Measurements from ENCODE around the gene PTPRN2.
"Not testable (repeated sequence)": the region's sequence is repeated elsewhere in the genome, so short reads cannot be mapped to it uniquely, and the experiment has no call there.

PTPRN2 gene

GRCh38 chr7:158516524-158516923 is 71.1 kb downstream of the PTPRN2 start:
- Histone ChIP-seq H3K4me3 (ENCODE audit: low read depth, low read length) (no peak overlapping the region), H3K36me3 (ENCODE audit: control insufficient read depth, insufficient read depth, low read length) (no peaks in the 10 kb centered on the region), H2AFZ (no peak overlapping the region), H3K79me2 (peaks cover 3% of the 10 kb centered on the region), H3K4me1 (no peaks in the 10 kb centered on the region), H3K9ac (no peak overlapping the region), H3K27ac (no peak overlapping the region), H3K4me2 (ENCODE audit: low read length) (no peak overlapping the region), H3K9me3 (ENCODE audit: control insufficient read depth, low read length) (no peaks in the 10 kb centered on the region), H3K27me3 (ENCODE audit: control insufficient read depth, insufficient read depth, low read length) (no peaks in the 10 kb centered on the region)
- no peak for TF ChIP-seq CTCF (IDR thresholded peaks at IDR 0.05)

GRCh38 chr7:158512869-158513268 is 74.8 kb downstream of the PTPRN2 start:
- Histone ChIP-seq H3K4me1 (no peaks in the 10 kb centered on the region), H3K79me2 (peaks cover 4% of the 10 kb centered on the region), H3K4me3 (ENCODE audit: low read depth, low read length) (no peak overlapping the region), H3K27ac (no peak overlapping the region), H3K36me3 (ENCODE audit: control insufficient read depth, insufficient read depth, low read length) (no peaks in the 10 kb centered on the region), H3K4me2 (ENCODE audit: low read length) (no peak overlapping the region), H3K9me3 (ENCODE audit: control insufficient read depth, low read length) (peaks cover 3% of the 10 kb centered on the region), H2AFZ (no peak overlapping the region), H3K27me3 (ENCODE audit: control insufficient read depth, insufficient read depth, low read length) (no peaks in the 10 kb centered on the region), H3K9ac (no peak overlapping the region)
- TF ChIP-seq CTCF (IDR thresholded peaks at IDR 0.05): no peak

DNA sequence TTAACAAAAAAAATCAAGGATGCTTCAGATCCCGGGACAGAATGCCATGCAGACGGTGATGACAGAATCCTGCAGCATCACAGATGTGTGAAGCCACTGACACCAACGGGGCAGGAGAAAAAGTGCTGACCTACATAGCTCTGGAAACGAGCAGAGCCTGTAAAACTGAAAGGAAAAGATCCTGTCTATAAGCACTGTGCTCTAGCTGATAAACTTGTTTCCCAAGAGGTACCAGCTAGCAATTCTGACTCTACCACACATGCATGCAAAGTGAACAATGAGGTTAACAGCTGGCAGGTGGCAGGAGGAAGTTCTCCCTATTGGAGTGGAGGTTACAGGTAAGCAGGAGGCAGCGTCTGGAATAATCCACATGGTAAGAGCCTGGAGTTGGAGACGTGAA is 75.6 kb downstream of the PTPRN2 start:
- Histone ChIP-seq H3K4me1 (no peaks in the 10 kb centered on the region), H3K9ac (no peak overlapping the region), H3K36me3 (ENCODE audit: control insufficient read depth, insufficient read depth, low read length) (no peaks in the 10 kb centered on the region), H2AFZ (no peak overlapping the region), H3K4me3 (ENCODE audit: low read depth, low read length) (no peak overlapping the region), H3K79me2 (peaks cover 4% of the 10 kb centered on the region), H3K27ac (no peak overlapping the region), H3K9me3 (ENCODE audit: control insufficient read depth, low read length) (peaks cover 3% of the 10 kb centered on the region), H3K4me2 (ENCODE audit: low read length) (no peak overlapping the region), H3K27me3 (ENCODE audit: control insufficient read depth, insufficient read depth, low read length) (no peaks in the 10 kb centered on the region)
- TF ChIP-seq CTCF (IDR thresholded peaks at IDR 0.05): no peak

GRCh38 chr7:158508802-158509385 is 78.7 kb downstream of the PTPRN2 start:
- Histone ChIP-seq H3K4me1 (no peaks in the 10 kb centered on the region), H3K27ac (no peak overlapping the region), H3K4me2 (ENCODE audit: low read length) (no peak overlapping the region), H3K9me3 (ENCODE audit: control insufficient read depth, low read length) (peaks cover 3% of the 10 kb centered on the region), H2AFZ (no peak overlapping the region), H3K9ac (no peak overlapping the region), H3K36me3 (ENCODE audit: control insufficient read depth, insufficient read depth, low read length) (no peaks in the 10 kb centered on the region), H3K4me3 (ENCODE audit: low read depth, low read length) (no peak overlapping the region), H3K27me3 (ENCODE audit: control insufficient read depth, insufficient read depth, low read length) (no peaks in the 10 kb centered on the region), H3K79me2 (peaks cover 11% of the 10 kb centered on the region)
- TF ChIP-seq CTCF (IDR thresholded peaks at IDR 0.05): no peak

DNA sequence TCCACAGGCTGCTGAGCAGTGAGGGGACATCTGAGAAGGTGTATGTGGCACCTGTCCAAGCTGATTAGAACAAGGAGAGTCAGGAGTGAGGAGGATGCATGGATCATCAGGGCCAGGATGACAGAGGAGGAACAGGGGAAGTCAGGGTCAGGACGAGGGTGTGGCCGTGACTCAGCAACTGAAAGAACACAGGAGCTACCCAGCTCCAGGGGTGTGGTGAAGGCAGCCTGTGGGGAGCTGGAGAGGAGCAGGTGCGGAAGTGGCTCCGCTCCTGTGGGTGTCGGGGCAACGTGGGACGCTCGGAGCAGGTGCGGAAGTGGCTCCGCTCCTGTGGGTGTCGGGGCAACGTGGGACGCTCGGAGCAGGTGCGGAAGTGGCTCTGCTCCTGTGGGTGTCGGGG is 79.3 kb downstream of the PTPRN2 start:
- not testable (repeated sequence) for H3K4me3 ChIP-seq (ENCODE audit: low read depth, low read length); H3K9ac ChIP-seq; H2AFZ ChIP-seq; H3K4me2 ChIP-seq (ENCODE audit: low read length); H3K4me1 ChIP-seq; H3K27ac ChIP-seq; H3K9me3 ChIP-seq (ENCODE audit: control insufficient read depth, low read length); H3K36me3 ChIP-seq (ENCODE audit: control insufficient read depth, insufficient read depth, low read length); H3K27me3 ChIP-seq (ENCODE audit: control insufficient read depth, insufficient read depth, low read length)
- peaks cover 11% of the 10 kb centered on the region for H3K79me2 ChIP-seq

All from parathyroid adenoma (tissue), 2 donors.